Loucy (cell line): Measurements from ENCODE around the gene CEBPA.

Experiments used
- H2AFZ ChIP-seq: fragments of 200-600 bp; sonication (generic); 2 replicates; pipeline ENCODE4 v1.6.0; 2016; ENCODE audit warnings: antibody characterized with exemption, mild to moderate bottlenecking, low read length, moderate library complexity
- H3F3A ChIP-seq: fragments of 200-600 bp; 2 replicates; pipeline ENCODE4 v1.6.0; 2016; ENCODE audit warnings: antibody characterized with exemption, low read depth, mild to moderate bottlenecking
- H3K27me3 ChIP-seq: fragments of 200-600 bp; sonication (generic); 2 replicates; pipeline ENCODE4 v1.6.1; 2014; ENCODE audit warnings: low read length, mild to moderate bottlenecking; ENCODE audit not compliant: insufficient read depth, poor library complexity, severe bottlenecking
- H3K36me3 ChIP-seq: fragments of 200-600 bp; sonication (generic); 2 replicates; pipeline ENCODE4 v1.6.1; 2016; ENCODE audit warnings: low read length; ENCODE audit not compliant: insufficient read depth
- H3K4me1 ChIP-seq: fragments of 200-600 bp; sonication (generic); 2 replicates; pipeline ENCODE4 v1.5.1; 2014; ENCODE audit warnings: low read length, mild to moderate bottlenecking; ENCODE audit not compliant: insufficient read depth, poor library complexity, severe bottlenecking
- H3K4me2 ChIP-seq: fragments of 200-600 bp; sonication (generic); 2 replicates; pipeline ENCODE4 v1.6.0; 2014; ENCODE audit warnings: antibody characterized with exemption, low read length, low read depth, mild to moderate bottlenecking; ENCODE audit not compliant: poor library complexity, severe bottlenecking
- H3K4me3 ChIP-seq: fragments of 200-600 bp; sonication (generic); 2 replicates; pipeline ENCODE4 v1.5.1; 2014; ENCODE audit warnings: low read length, mild to moderate bottlenecking, mixed read lengths; ENCODE audit not compliant: poor library complexity, severe bottlenecking
- H3K79me2 ChIP-seq: fragments of 200-600 bp; sonication (generic); 2 replicates; pipeline ENCODE4 v1.6.1; 2014; ENCODE audit warnings: low read length; ENCODE audit not compliant: insufficient read depth
- H3K9ac ChIP-seq: fragments of 200-600 bp; sonication (generic); 2 replicates; pipeline ENCODE4 v1.6.0; 2014; ENCODE audit warnings: mild to moderate bottlenecking, low read depth, low read length, moderate library complexity; ENCODE audit not compliant: poor library complexity, severe bottlenecking
- H3K9me2 ChIP-seq: fragments of 200-600 bp; sonication (generic); replicated peaks from 2 replicates; pipeline ENCODE4 v1.6.1; 2016; ENCODE audit warnings: low read depth, low read length, mixed read lengths
- H3K9me3 ChIP-seq: fragments of 200-600 bp; sonication (generic); 2 replicates; pipeline ENCODE4 v1.6.1; 2014; ENCODE audit warnings: mild to moderate bottlenecking, antibody characterized with exemption, low read length, low read depth; ENCODE audit not compliant: insufficient read depth
- H4K20me1 ChIP-seq: fragments of 200-600 bp; sonication (generic); 2 replicates; pipeline ENCODE4 v1.6.0; 2014; ENCODE audit warnings: antibody characterized with exemption, low read length, mild to moderate bottlenecking; ENCODE audit not compliant: insufficient read depth, poor library complexity, severe bottlenecking
- EZH2phosphoT487 ChIP-seq: fragments of 200-600 bp; IDR thresholded peaks from 2 replicates; pipeline ENCODE4 v1.6.1; 2018; ENCODE audit warnings: antibody characterized with exemption, mild to moderate bottlenecking, moderate library complexity, borderline replicate concordance
- TF ChIP-seq, protein P1 (sequence below): fragments of 200-600 bp; sonication (generic); conservative IDR thresholded peaks from 2 replicates; pipeline ENCODE4 v1.5.1; 2014; ENCODE audit warnings: mild to moderate bottlenecking, antibody characterized with exemption, low read length

Gene CEBPA

DNA sequence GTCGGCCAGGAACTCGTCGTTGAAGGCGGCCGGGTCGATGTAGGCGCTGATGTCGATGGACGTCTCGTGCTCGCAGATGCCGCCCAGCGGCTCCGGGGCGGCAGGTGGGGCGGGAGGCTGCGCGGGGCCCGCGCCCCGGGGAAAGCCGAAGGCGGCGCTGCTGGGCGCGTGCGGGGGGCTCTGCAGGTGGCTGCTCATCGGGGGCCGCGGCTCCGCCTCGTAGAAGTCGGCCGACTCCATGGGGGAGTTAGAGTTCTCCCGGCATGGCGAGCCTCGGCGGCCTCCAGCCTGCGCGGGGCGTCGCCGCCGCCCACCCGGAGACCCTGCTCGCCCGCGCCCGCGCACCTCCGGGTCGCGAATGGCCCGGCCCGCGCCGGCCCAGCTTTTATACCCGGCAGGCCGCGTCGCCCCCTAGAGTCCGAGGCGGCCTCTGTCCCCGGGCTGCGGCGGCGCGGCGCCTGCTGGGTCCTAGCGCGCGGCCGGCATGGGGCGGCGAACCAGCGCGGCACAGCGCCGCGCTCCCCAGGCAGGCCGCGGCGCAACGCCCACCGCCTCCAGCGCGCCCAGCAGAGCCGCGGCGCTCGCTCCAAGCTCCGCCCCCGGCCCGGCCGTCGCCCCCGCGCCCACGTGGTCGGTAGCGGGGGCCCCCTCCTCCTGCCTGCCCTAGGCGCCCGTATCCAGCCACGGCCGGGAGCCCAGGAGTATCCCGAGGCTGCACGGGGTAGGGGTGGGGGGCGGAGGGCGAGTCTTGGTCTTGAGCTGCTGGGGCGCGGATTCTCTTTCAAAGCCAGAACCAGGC, at the start of gene CEBPA:
Gene CEBPA, minus strand, starts transcription at position 360 of the 799 bp plus-strand sequence. Its CDS starts 120 bp downstream, at position 240.
- no peak within 1 kb of the TSS for H2AFZ ChIP-seq
- no peaks in the 10 kb centered on the region for H3F3A ChIP-seq
- no peak within 1 kb of the TSS for H3K4me2 ChIP-seq
- H3K79me2 ChIP-seq = no peaks in the 10 kb centered on the region
- H4K20me1 ChIP-seq = no peaks in the 10 kb centered on the region
- no peaks in the 10 kb centered on the region for H3K9me3 ChIP-seq
- H3K4me3 ChIP-seq = no peak within 1 kb of the TSS
- no peak within 1 kb of the TSS for H3K9ac ChIP-seq
- TF ChIP-seq, protein P1, sequence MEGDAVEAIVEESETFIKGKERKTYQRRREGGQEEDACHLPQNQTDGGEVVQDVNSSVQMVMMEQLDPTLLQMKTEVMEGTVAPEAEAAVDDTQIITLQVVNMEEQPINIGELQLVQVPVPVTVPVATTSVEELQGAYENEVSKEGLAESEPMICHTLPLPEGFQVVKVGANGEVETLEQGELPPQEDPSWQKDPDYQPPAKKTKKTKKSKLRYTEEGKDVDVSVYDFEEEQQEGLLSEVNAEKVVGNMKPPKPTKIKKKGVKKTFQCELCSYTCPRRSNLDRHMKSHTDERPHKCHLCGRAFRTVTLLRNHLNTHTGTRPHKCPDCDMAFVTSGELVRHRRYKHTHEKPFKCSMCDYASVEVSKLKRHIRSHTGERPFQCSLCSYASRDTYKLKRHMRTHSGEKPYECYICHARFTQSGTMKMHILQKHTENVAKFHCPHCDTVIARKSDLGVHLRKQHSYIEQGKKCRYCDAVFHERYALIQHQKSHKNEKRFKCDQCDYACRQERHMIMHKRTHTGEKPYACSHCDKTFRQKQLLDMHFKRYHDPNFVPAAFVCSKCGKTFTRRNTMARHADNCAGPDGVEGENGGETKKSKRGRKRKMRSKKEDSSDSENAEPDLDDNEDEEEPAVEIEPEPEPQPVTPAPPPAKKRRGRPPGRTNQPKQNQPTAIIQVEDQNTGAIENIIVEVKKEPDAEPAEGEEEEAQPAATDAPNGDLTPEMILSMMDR = no peak
- TF ChIP-seq EZH2phosphoT487 = no peak
- H3K27me3 ChIP-seq = no peaks in the 10 kb centered on the region
- no peaks in the 10 kb centered on the region for H3K36me3 ChIP-seq
- no peaks in the 10 kb centered on the region for H3K4me1 ChIP-seq
- H3K9me2 ChIP-seq = no peaks in the 10 kb centered on the region

GRCh38 chr19:33350538-33351309, 48.4 kb upstream of the CEBPA start:
- H3F3A ChIP-seq = no peaks in the 10 kb centered on the region
- H3K4me2 ChIP-seq = no peak overlapping the region
- no peaks in the 10 kb centered on the region for H3K9me2 ChIP-seq
- H2AFZ ChIP-seq = no peak overlapping the region
- no peak overlapping the region for H3K9ac ChIP-seq
- H3K4me3 ChIP-seq = no peak overlapping the region
- no peaks in the 10 kb centered on the region for H3K36me3 ChIP-seq
- H3K4me1 ChIP-seq = no peaks in the 10 kb centered on the region
- H3K27me3 ChIP-seq = no peaks in the 10 kb centered on the region
- no peaks in the 10 kb centered on the region for H3K79me2 ChIP-seq
- TF ChIP-seq, protein P1 = no peak
- no peak for TF ChIP-seq EZH2phosphoT487
- 0 out of 2 replicates have a peak, but pooled peaks cover 2% of the 10 kb centered on the region for H3K9me3 ChIP-seq
- H4K20me1 ChIP-seq = no peaks in the 10 kb centered on the region

- no peaks in the 10 kb centered on the region for H3K4me1 ChIP-seq
- no peaks in the 10 kb centered on the region for H3K9me2 ChIP-seq
- H3K36me3 ChIP-seq = no peaks in the 10 kb centered on the region
- H3K27me3 ChIP-seq = no peaks in the 10 kb centered on the region
- no peak overlapping the region for H2AFZ ChIP-seq
- no peak overlapping the region for H3K4me2 ChIP-seq
- H3K9me3 ChIP-seq = no peaks in the 10 kb centered on the region
- H3K9ac ChIP-seq = no peak overlapping the region
- no peaks in the 10 kb centered on the region for H3F3A ChIP-seq
- TF ChIP-seq, protein P1 = no peak
- TF ChIP-seq EZH2phosphoT487 = no peak
- no peak overlapping the region for H3K4me3 ChIP-seq
- no peaks in the 10 kb centered on the region for H4K20me1 ChIP-seq
- H3K79me2 ChIP-seq = no peaks in the 10 kb centered on the region
Measured at GRCh38 chr19:33349319-33350289, 47.3 kb upstream of the CEBPA start.
